GM23338 (cell line): ENCODE results near the gene ASCL1. TPM values are rescaled to one million over a fixed set of nuclear protein-coding genes. Genes with fewer than 3 reads are reported as not detected.

Experiments
- ATAC-seq: fragments of 200-7000 bp; cut with Tn5 transposase; 3 replicates; pipeline ENCODE4 v1.9.1; 2020
- DNase-seq: peaks from one replicate; pipeline ENCODE4 v3.0.0-alpha.2; 2015; ENCODE audit warnings: low spot score
- H2AFZ ChIP-seq: fragments of 200-600 bp; sonication (generic); 2 replicates; pipeline ENCODE4 v1.8.0; 2016; ENCODE audit warnings: antibody characterized with exemption, mild to moderate bottlenecking, moderate library complexity
- H3F3A ChIP-seq: fragments of 200-600 bp; sonication (generic); replicated peaks from 2 replicates; pipeline ENCODE4 v1.8.0; 2017; ENCODE audit warnings: antibody characterized with exemption, mixed run types, low read depth
- H3K27ac ChIP-seq: fragments of 200-600 bp; sonication (generic); 2 replicates; pipeline ENCODE4 v1.6.1; 2016; ENCODE audit warnings: low read depth
- H3K27me3 ChIP-seq: fragments of 200-600 bp; sonication (generic); 2 replicates; pipeline ENCODE4 v1.8.0; 2016; ENCODE audit warnings: mild to moderate bottlenecking, mixed run types, moderate library complexity; ENCODE audit not compliant: insufficient read depth
- H3K36me3 ChIP-seq: fragments of 200-600 bp; sonication (generic); 2 replicates; pipeline ENCODE4 v1.8.0; 2016; ENCODE audit warnings: mild to moderate bottlenecking; ENCODE audit not compliant: insufficient read depth
- H3K4me1 ChIP-seq: fragments of 200-600 bp; sonication (generic); 2 replicates; pipeline ENCODE4 v1.8.0; 2016; ENCODE audit warnings: mild to moderate bottlenecking, moderate library complexity; ENCODE audit not compliant: insufficient read depth
- H3K4me2 ChIP-seq: fragments of 200-600 bp; sonication (generic); 2 replicates; pipeline ENCODE4 v1.7.1; 2017; ENCODE audit warnings: mixed run types
- H3K4me3 ChIP-seq: fragments of 200-600 bp; sonication (generic); 2 replicates; pipeline ENCODE4 v1.6.1; 2016; ENCODE audit warnings: mixed run types
- H3K79me2 ChIP-seq: fragments of 200-600 bp; sonication (generic); replicated peaks from 2 replicates; pipeline ENCODE4 v1.8.0; 2017; ENCODE audit warnings: mild to moderate bottlenecking; ENCODE audit not compliant: insufficient read depth
- H3K9me2 ChIP-seq: fragments of 200-600 bp; sonication (generic); 2 replicates; pipeline ENCODE4 v1.8.0; 2017; ENCODE audit not compliant: insufficient read depth
- H4K20me1 ChIP-seq: fragments of 200-600 bp; sonication (generic); replicated peaks from 2 replicates; pipeline ENCODE4 v1.8.0; 2017; ENCODE audit warnings: mild to moderate bottlenecking; ENCODE audit not compliant: insufficient read depth
- H3K27ac Mint-ChIP-seq: 2 replicates; pipeline ENCODE4 v1.8.0; 2020; ENCODE audit warnings: inconsistent platforms, mild to moderate bottlenecking, moderate library complexity, mixed read lengths
- H3K27me3 Mint-ChIP-seq: 3 replicates; pipeline ENCODE4 v1.8.0; 2022; ENCODE audit warnings: low read depth, mild to moderate bottlenecking, moderate library complexity, mixed read lengths, inconsistent platforms; ENCODE audit not compliant: insufficient read depth, poor library complexity
- H3K36me3 Mint-ChIP-seq: 3 replicates; pipeline ENCODE4 v1.8.0; 2021; ENCODE audit warnings: low read depth, mild to moderate bottlenecking, inconsistent platforms, moderate library complexity, mixed read lengths
- H3K4me1 Mint-ChIP-seq: 3 replicates; pipeline ENCODE4 v1.8.0; 2020; ENCODE audit warnings: mild to moderate bottlenecking, inconsistent platforms, mixed read lengths
- H3K4me3 Mint-ChIP-seq: 3 replicates; pipeline ENCODE4 v1.8.0; 2021; ENCODE audit warnings: moderate library complexity, mild to moderate bottlenecking, inconsistent platforms, mixed read lengths
- H3K9me3 Mint-ChIP-seq: 3 replicates; pipeline ENCODE4 v1.8.0; 2020; ENCODE audit warnings: moderate library complexity, mild to moderate bottlenecking, inconsistent platforms, mixed read lengths
- CREB1 ChIP-seq: fragments of 250-450 bp; sonication (Bioruptor Pico); IDR thresholded peaks from 2 replicates; pipeline ENCODE4 v1.5.0; 2020; ENCODE audit warnings: low read depth, mild to moderate bottlenecking, moderate library complexity
- CTCF ChIP-seq, 2 experiments: fragments of 200-600 bp in 1 of 2; sonication (generic) in 1 of 2; conservative IDR thresholded peaks; 2 replicates each; pipeline versions ENCODE4 v1.5.1 to v1.6.1; 2016 to 2017; ENCODE audit warnings: antibody characterized with exemption in 2 of 2, low read depth in 2 of 2, mild to moderate bottlenecking in 2 of 2, moderate library complexity in 1 of 2
- JUNB ChIP-seq: IDR thresholded peaks from one replicate; pipeline ENCODE4 v1.6.1; 2016; ENCODE audit warnings: antibody characterized with exemption; ENCODE audit not compliant: unreplicated experiment
- ZNF331 ChIP-seq: fragments of 250-450 bp; sonication (Bioruptor Pico); IDR thresholded peaks from 2 replicates; pipeline ENCODE4 v1.5.0; 2020; ENCODE audit warnings: low read depth, mild to moderate bottlenecking, moderate library complexity
- ZNF462 ChIP-seq: fragments of 250-450 bp; sonication (Bioruptor Pico); IDR thresholded peaks from 2 replicates; pipeline ENCODE4 v1.5.0; 2020; ENCODE audit warnings: mild to moderate bottlenecking, moderate library complexity
- polyA plus RNA-seq: library from polyadenylated mRNA; unstranded; fragments of >200 nt; fragmentation: Nextera tagmentation; extraction: Ambion mirVana; gene quantifications from 2 replicates; pipeline ENCODE4 v1.2.1, GENCODE V29; 2016
- total RNA-seq: library from RNA; depleted of rRNA; stranded (reverse); fragments of >200 nt; shearing (Covaris generic); gene quantifications from 2 replicates; pipeline ENCODE4 v1.2.3, GENCODE V29; 2014

ASCL1 gene
- total and polyA plus RNA-seq, 2 experiments from 2014 or later = 0.37 TPM; not detected in 1

GRCh38 chr12:102939059-102939458 lies 18.4 kb upstream of the ASCL1 start (continued):
- no peak for TF ChIP-seq ZNF462 (CRISPR knock-in tag)
- no peak for TF ChIP-seq JUNB

GRCh38 chr12:102939670-102940222 lies 17.7 kb upstream of the ASCL1 start:
- no peaks in the 10 kb centered on the region for H3K36me3 ChIP-seq
- peak; percentile 58; the same call in 2 of the 3 replicates for ATAC-seq
- H3K4me1 Mint-ChIP-seq = peaks cover 8% of the 10 kb centered on the region; the same call in 2 of the 3 replicates
- H3K27me3 ChIP-seq = no peaks in the 10 kb centered on the region
- no peak overlapping the region for H3K27ac ChIP-seq
- H3K4me2 ChIP-seq = no peak overlapping the region
- H3F3A ChIP-seq = no peaks in the 10 kb centered on the region
- no peaks in the 10 kb centered on the region; the same call in 1 of the 2 replicates for H3K9me2 ChIP-seq
- no peak overlapping the region for H3K27ac Mint-ChIP-seq
- H3K79me2 ChIP-seq = no peaks in the 10 kb centered on the region
- H3K27me3 Mint-ChIP-seq = peaks cover 10% of the 10 kb centered on the region
- no peaks in the 10 kb centered on the region; the same call in 2 of the 3 replicates for H3K36me3 Mint-ChIP-seq
- no peak overlapping the region for H3K4me3 Mint-ChIP-seq
- peak; percentile 39 for DNase-seq
- TF ChIP-seq ZNF331 (CRISPR knock-in tag) = no peak
- TF ChIP-seq CREB1 (CRISPR knock-in tag) = no peak
- peak; percentile 48 to 73 for TF ChIP-seq CTCF (conservative IDR thresholded peaks at IDR 0.05; ENCODE audit: low read depth in 2 of 2)
- H3K4me1 ChIP-seq = peaks cover 24% of the 10 kb centered on the region
- peaks cover 12% of the 10 kb centered on the region; the same call in 1 of the 3 replicates for H3K9me3 Mint-ChIP-seq
- H2AFZ ChIP-seq = 0 out of 2 replicates have a peak overlapping the region, but pooled peaks have one; percentile 28
- H4K20me1 ChIP-seq = no peaks in the 10 kb centered on the region
- H3K4me3 ChIP-seq = no peak overlapping the region
